Measurements from ENCODE around the gene ADGRL3.
"Not testable (repeated sequence)": the region's sequence is repeated elsewhere in the genome, so short reads cannot be mapped to it uniquely, and the experiment has no call there.

ADGRL3 gene

DNA sequence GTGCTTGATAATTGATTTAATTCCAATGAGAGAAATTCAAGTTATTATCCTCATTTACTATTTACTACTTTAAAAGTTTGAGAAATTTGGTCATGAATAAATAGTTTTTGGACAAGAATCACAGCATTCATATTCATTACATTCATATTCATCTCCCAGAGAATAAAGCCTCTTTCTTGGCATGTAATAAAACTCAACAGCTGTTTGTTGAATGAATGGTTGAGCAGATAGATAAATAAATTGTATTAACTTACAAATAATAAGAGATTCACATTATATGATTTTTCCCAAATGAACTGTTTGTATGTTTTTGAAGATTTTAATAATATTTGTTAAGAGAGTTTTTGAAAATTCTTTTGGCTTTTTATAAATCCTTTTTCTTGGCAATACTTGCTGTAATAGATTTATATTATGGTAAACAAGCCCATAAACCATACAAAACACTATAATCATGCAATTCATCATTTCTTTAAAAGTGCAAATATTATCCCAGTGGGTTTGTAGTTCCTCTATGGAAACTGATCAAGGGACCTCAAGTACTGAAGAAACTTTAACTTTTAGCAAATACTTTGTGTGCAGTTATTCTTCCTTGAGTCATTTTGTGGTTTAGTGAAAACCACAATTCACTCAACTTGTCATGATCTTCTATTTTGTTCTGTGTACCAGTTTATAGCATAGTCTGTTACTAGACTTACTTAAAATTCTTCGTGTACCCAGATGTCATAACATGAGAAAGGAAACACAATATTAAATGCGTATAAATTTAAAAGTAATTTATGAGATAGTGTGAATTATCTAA lies 371.8 kb downstream of the ADGRL3 start:
- peak; percentile 23 to 33 for DNase-seq

DNA sequence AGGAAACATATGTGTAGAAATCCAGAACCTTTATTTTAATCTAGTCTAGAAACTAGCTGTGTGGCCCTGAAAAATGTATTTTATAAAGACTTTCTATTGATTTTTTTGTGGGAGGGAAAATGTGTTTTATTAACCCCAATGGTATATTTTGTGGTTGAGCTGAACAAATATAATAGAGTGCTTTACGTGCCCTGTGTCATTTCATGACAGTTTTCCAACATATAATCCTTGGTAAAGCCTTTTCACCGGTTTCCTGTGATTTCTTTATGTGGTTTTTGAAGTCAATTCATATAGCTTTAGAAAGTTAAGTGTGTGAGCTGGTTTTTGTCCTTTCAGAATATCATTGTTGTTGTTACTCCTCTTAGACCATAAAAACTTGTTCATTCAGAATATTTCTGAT lies 375.7 kb downstream of the ADGRL3 start:
- no peak for DNase-seq

DNA sequence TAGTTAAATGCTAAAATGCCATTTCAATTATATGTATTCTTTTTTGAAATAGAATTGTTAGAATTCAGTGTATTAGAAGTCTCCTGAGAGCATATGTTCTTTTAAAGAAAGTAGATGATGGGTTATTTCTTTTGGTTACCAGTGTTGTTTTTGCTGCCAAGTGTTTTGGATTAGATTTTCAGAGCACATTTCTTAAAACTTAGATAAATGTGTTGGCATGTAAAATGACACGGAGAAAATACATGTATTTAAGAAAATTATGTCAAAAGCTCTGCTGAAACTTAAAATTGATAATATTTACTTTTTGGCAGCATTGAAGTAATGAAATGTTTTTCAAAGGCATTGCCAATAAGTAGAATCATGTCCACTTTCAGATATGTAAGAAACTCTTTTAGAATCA lies 379.7 kb downstream of the ADGRL3 start:
- DNase-seq = no peak

DNA sequence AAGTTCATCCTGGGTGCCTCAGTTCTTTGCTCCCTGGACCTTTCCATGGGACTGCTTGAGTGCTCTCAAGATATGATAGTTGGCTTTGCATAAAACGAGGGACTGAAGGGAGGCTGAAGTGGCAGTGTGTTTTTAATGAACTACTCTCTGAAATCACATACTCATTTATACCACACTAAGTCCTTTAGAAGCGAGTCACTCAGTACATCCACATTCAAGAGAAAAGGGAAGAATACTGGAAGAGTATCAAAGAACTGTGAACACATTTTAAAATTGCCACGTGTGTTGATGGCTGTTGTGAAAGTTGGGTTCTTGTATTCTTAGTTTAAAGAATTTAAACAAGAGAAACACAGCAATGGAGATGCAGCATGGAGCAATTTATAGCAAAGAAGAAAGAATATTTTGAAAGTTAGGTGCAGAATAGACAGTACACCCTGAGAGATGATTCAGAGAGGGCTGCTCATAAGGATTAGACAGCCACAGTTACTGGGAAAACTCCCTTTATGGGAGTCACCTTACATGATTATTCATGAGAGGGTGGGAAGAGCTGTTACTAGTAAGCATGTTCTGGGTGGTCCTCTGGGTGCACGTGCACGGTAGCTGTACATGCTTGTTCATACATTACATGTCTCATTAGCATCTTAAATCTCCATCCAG lies 380.7 kb downstream of the ADGRL3 start:
- DNase-seq = no peak

DNA sequence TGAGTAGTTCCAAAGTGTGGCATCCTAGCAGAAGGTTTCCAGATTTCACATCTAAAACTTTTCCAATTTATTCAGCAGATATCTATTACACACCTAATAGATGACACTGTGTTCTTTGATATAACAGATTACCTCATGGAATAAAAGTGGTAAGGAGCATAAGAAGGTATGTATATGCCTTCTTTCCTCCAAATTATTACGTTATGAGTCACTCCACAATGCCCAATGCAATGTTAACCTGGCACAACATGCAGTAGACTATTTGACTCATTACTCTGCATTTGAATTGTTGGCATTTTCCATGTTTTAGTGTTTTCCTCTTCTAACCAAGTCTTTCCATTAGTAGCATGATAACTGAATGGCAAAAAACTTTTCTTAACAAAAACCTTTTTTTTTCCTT lies 383.6 kb downstream of the ADGRL3 start:
- no peak for DNase-seq

DNA sequence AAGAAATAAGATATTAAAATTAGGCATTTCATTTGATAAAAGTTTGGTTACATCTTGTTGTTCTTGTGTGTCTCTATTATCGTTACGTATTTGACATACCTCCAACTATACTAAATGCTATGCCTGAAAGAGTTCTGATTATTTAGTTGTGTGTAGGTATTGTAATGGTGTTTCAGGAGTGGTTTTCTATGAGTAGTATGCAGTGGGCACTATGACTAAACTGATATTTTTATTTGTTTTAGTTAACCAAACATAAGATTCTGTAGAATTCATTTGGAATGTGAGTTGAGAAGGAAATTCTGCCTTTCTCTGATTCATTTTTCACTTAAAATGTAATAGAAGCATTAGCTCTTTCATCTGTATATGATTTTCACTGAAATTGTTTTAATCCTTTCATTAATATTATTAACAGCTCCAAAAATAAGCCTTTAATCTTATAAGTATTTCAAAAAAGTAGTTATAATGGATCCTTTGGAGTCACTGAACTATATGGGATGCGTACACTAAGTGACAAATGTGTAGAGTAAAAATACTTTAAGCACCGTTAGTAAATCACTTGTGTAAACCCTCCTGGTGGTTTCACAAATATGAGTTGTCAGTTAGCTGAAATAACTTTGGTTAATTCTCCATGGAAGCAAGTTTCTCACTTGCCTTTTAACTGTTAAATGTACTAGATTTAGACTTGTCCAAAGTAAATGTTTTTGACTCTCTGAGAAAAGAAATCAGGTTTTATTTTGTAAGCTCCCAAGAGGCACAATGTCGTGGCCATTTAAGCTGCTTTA lies 388.7 kb downstream of the ADGRL3 start:
- no peak for DNase-seq

DNA sequence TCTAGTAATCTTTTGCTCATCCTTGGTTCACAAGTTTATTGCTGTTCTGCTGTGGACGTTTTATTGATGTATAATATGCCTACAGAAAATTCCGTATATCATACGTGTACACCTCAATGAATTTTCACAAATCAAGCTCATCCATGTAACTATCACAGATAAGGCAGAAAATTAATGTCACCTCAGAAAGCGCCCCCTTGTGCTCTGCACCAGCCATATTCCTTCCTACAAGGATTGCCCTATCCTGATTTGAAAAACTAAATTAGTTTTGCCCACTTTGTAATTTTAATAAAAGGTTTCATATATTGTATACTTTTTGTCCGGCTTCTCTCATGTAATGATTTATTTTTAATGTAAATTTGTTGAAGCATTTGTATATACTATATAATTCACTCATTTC lies 390.8 kb downstream of the ADGRL3 start:
- peak; percentile 7 to 14 for DNase-seq

DNA sequence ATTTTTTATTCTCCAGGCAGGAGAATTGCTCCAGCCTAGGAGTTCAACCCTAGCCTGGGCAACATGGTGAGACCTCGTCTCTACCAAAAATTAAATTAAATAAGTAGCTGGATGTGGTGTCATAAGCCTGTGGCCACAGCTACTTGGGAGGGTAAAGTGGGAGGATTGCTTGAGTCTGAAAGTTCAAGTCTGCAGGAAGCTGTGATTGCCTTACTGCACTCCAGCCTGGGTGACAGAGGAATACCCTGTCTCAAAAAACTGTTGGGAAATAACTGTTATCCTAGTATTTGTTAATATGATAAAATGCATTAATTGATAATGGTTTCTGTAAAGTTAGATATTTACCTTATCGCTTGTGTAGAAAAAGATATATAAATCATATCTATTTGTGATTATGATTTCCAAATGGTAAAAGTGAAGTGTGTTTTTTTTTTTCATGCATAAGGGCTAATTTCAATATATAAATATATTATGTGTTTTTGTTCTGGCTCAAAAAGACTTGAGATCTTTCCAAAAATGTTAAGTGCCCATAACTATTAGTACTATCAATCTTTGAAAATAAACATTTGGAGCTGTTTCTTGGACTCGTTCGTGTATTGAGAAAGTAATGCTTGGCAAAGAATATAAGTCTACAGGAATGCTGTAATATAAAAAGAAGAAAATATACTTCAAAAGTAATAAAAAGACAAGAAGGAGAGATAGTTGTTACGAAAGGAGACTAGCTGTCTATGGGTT lies 396.6 kb downstream of the ADGRL3 start:
- DNase-seq = no peak

DNA sequence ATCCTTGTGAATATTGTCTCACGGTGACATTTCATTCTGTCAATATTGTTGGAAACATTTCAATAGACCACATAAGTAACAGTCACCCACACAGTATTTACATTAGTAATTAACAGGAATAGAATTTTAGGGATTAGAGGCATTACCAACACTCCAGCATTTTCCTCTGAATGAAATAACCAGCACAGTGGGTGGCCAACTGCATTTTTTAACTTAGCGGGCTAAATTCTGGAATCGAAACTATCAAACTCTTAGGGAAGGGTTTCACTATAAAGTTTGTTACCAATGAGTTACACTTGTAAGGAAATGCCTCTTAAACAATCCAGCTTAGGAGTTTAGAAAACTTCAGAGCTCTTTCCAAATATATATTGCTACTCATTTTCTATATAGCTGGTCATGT lies 403.0 kb downstream of the ADGRL3 start:
- no peak for DNase-seq

DNA sequence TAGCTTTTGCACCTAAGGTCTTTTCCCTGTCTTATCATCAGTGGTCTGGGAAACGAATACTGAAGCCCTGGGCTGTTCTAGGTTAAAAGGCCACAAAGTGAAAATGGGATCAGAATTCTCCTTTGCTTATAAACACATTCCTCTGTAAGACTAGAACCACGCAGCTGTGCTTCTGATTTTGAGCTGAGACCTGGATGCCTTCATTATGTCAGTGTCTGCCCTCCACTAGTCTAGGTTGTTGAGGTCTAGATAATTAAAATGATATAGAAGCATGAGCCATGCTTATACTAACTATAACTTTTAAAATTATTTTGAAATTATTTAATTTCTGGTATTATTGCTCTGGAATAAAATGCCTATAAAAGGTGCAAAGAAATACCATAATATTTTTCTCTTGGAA lies 403.9 kb downstream of the ADGRL3 start:
- DNase-seq = no peak

DNA sequence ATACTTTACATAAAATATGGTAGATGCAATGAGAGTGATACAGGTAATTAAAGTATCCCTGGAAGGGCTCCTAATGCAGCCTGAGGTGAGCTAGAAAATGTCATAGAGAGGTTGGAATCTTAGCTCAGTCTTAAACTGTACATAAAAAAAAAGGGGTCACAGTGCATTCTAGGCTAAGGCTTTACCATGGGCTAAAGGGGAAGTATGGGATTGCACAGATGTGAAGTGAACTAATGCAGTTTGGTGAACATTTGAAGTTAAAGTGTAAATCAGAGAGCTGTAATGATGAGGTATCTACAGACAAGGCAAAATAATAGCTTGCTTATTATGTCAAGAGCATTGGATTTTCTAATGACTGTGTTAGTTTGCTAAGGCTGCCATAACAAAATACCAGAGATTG lies 405.9 kb downstream of the ADGRL3 start:
- DNase-seq = no peak

DNA sequence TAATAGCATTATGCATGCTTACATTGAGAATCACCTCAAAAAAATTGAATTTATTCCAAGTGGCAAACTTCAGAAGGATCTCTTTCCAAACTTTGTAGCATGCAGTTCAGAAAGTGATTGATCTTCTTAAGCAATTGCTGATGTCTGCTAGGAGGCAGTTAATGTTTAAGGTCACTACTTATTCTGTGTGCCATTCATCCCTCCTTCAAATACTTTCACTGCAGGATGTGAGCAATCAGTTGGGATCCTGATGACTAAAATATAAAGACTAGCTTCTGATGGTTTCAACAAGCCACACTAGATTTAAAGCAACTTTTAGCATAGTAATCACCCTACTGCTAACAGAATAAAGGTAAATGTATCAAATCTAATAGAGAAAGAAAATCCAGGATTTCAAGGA lies 414.1 kb downstream of the ADGRL3 start:
- no peak for DNase-seq

DNA sequence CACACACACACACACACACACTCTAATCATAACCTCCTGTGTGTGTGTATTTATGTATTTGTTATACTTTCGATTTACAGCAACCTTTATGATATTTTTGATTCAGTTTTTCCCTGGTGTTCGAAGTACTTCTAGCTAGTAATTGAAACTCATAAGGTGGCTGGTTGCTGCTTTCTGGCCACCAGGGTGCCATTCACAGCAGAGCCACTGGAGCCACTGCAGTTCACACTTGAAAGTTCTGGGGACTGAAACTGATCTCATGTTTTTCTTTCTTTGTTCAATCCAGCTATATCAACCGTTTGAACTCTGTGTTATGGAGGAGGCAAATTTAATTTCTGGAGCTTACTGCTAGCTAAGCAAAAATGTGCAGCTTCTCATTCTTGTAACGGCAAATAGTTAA lies 419.4 kb downstream of the ADGRL3 start:
- DNase-seq = no peak

DNA sequence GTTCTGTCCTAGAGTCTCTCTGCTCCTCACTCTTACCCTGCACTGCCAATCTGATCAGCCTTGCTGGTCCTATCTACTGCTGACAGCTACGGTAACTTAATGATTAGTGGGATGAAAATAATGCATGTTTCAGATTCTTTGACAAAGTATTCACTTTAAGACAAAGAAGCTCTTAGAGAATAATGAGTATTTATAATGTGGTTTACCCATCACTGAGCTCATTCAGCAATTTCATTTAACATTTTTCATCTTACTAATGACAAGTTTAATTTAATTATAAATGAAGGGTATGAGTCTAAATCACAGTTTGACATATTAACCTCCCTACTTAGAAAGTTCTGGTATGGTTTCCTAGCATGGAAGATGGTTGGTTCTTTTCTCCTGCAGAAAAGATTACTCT lies 428.2 kb downstream of the ADGRL3 start:
- DNase-seq = no peak

DNA sequence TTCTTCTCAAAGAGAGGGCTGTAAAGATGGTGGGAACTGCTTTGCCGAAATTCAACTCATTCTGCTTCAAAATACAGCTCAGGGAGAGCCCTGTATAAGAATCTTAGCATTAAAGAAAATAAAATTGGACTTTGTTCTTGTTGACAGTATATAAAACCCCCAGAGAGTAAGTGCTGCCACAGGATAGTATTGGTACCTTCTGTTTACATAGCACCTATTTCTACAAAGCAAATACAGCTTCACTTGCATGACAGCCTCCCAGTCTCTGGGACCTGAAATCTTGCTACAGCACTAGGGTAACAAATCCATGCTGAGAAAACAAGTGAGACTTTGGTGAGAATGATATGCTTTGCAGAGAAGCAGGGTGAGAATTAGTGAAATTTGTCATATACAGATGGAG lies 428.6 kb downstream of the ADGRL3 start:
- DNase-seq = no peak

DNA sequence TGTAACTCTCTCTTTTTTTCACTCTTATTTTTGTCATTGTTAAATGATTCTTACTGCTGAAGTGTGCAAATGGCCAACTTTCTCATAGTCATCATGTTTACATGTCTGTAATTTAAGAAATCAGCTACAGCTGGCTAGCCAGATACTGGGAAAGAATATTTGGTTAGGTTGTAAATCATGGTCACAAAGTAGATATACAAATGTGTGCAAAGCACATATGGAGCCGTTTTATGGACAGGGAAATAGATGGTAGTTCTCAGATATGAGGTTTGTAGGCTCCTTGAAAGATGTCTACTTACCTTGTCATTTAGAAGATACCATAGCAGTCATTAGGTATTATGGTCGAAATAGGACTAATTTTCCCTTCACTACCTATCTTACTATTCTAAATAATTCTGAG lies 430.4 kb downstream of the ADGRL3 start:
- no peak for DNase-seq

DNA sequence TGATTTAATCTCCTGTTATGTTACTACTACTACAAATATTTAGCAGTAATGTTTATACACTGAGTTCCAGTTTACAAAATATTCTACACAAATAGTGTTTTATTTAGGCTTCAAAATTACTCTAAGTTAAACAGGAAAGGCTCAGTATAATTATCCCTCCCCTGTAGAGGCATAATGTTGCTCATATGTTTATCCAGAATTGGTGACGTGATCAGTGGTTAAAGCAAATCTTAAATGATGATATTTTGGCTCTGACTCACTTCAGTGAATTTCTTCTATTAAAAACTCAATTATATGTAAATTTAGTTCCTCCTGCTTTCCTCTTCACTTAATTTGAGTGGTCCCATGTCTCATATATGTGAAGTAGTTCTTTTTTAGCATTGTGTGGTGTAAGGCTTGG lies 438.5 kb downstream of the ADGRL3 start:
- DNase-seq = no peak

DNA sequence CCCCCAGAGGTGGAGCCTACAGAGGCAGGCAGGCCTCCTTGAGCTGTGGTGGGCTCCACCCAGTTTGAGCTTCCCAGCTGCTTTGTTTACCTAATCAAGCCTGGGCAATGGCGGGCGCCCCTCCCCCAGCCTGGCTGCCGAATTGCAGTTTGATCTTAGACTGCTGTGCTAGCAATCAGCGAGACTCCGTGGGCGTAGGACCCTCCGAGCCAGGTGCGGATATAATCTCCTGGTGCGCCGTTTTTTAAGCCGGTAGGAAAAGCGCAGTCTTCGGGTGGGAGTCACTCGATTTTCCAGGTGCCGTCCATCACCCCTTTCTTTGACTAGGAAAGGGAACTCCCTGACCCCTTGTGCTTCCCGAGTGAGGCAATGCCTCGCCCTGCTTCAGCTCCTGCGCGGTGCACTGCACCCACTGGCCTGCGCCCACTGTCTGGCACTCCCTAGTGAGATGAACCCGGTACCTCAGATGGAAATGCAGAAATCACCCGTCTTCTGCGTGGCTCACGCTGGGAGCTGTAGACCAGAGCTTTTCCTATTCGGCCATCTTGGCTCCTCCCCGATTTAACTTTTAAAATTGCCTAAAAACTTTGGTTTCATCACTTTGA lies 446.7 kb downstream of the ADGRL3 start:
- DNase-seq = not testable (repeated sequence)

DNA sequence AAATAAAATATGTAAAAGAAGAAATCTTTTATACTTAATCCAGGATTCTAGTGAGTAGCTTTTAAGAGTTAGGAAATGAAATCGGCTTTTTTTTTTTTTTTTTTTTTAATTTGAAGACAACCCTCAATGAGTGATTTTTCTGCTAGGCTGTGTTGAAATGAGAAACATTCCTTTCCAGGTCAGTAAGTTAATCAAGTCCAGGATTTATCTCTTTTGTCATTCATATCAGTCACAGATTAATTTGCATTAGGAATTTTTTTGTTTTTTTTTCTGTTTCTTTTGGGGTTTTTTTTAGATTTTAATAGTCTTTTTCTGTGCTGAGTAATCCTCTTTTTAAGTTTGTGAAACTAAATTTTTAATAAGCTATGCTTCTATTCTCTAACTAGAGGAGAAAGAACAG lies 448.1 kb downstream of the ADGRL3 start:
- no peak for DNase-seq

DNA sequence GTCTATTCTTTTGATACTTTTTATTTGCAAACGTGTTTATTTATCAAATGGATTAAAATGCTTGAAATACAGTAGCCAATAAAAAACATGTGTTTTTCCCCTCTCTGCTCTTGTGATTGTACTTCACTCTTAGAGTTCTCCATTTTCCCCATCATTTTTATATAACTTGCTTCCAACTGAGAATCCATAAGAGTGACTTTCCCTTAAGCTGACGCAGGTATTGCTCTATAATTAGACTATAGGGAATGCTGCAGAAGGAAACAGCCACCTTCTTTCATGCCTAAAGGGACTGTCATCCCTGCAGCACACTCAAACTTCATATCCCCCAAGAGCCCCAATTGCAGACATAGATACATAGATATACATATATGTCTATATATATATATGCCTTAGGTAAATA lies 456.9 kb downstream of the ADGRL3 start:
- DNase-seq = no peak

DNA sequence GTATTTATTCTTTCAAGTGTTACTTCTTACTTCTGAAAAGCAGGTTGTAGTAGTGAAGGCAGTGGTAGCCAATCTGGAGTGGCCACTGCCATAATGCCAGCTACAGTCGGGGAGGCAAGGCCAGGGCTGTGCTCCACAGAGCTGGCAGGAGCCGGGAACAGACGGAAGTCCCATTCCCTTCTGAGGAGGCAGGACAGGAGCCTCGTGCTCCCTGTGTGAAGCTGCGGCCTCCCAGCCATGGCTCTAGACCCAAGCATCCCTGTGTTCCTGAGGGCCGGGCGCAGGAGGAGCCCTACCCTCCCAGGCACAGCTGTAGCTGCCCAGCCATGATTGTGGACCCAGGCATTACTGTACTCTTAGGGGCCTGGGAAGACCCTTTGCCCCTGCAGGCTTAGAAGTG lies 461.8 kb downstream of the ADGRL3 start:
- no peak for DNase-seq

DNA sequence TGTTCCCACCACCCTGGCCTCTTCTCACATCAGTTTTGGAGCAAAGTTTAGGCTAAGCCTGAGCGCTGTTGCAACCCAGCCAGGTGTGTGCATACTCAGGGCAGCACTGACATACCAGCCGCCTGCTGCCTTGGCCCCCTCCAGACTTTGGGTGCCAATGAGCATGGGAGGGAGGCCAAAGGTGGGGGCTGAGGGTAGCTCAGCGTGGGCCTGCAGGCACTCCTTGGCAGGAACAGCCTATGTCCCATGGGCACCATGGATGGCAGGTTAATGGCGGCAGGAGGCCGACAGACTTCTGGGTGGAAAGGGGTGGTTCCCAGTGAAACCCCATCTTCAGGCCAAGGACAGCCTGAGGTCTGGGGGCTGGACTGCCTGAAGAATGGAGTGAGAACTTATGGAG lies 462.2 kb downstream of the ADGRL3 start:
- no peak for DNase-seq

DNA sequence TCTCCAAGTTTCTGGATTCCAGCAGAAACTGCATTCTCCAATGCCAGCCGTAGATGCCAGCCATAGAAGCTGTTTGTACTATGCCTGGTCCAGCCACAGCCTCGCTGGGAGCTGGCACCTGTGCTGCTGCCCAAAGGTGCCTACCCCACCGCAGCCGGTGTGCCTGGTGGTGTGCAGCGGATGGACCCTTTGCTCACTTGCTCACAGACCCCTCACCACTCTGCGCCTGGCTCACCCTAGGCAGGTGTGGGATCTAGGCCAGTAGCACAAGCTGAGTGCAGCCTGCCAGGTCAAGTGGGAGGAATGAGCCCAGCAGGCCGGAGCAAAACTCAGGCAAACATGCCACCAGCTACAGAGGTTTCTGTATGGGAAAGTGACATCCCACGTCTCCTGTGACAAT lies 463.2 kb downstream of the ADGRL3 start:
- DNase-seq = no peak
